PC-9 (cell line): ENCODE results near the gene S100A6. TPM values are rescaled to one million over a fixed set of nuclear protein-coding genes. Genes with fewer than 3 reads are reported as not detected.

Experiments used
- BruUV-seq: library from RNA; stranded (reverse); fragments of 400-500 nt; replicated peaks from 2 replicates; lab custom pipeline; 2021; lab: Mats Ljungman, UMichigan
- CTCF ChIA-PET: fragments of 300-600 bp; sonication (Branson Sonifier 250); formaldehyde crosslinking; loops from one replicate; lab custom pipeline; 2022; ENCODE audit warnings: antibody characterized with exemption; lab: Charles Lee
- POLR2A ChIA-PET: fragments of 300-600 bp; sonication (Branson Sonifier 250); formaldehyde crosslinking; loops from one replicate; lab custom pipeline; 2022; ENCODE audit warnings: antibody characterized with exemption; ENCODE audit not compliant: unreplicated experiment; lab: Charles Lee
- DNase-seq, 2 experiments: peaks; one replicate each; pipeline versions ENCODE4 v3.0.0 to v3.0.0-alpha.2; 2015 to 2022; ENCODE audit warnings: mixed read lengths in 1 of 2
- H2AFZ ChIP-seq: fragments of 200-600 bp; sonication (generic); 2 replicates; pipeline ENCODE4 v1.8.1; 2017; ENCODE audit warnings: antibody characterized with exemption
- H3F3A ChIP-seq: fragments of 200-600 bp; sonication (generic); 2 replicates; pipeline ENCODE4 v1.8.1; 2017; ENCODE audit warnings: antibody characterized with exemption, mild to moderate bottlenecking, low read depth; ENCODE audit not compliant: insufficient read depth
- H3K27ac ChIP-seq: fragments of 200-600 bp; sonication (generic); 2 replicates; pipeline ENCODE4 v1.6.1; 2016; ENCODE audit warnings: mixed run types
- H3K27me3 ChIP-seq: fragments of 200-600 bp; sonication (generic); 2 replicates; pipeline ENCODE4 v1.6.1; 2016; ENCODE audit warnings: low read depth, mixed run types; ENCODE audit not compliant: insufficient read depth
- H3K36me3 ChIP-seq: fragments of 200-600 bp; sonication (generic); 2 replicates; pipeline ENCODE4 v1.6.1; 2016; ENCODE audit warnings: low read depth, mixed run types
- H3K4me1 ChIP-seq: fragments of 200-600 bp; sonication (generic); replicated peaks from 2 replicates; pipeline ENCODE4 v1.6.1; 2016; ENCODE audit warnings: mixed run types; ENCODE audit not compliant: insufficient read depth
- H3K4me2 ChIP-seq: fragments of 200-600 bp; sonication (generic); 2 replicates; pipeline ENCODE4 v1.6.1; 2017; ENCODE audit warnings: mixed run types
- H3K4me3 ChIP-seq: fragments of 200-600 bp; sonication (generic); 2 replicates; pipeline ENCODE4 v1.6.1; 2016; ENCODE audit warnings: mixed run types
- H3K79me2 ChIP-seq: fragments of 200-600 bp; sonication (generic); 2 replicates; pipeline ENCODE4 v1.6.1; 2017; ENCODE audit warnings: low read depth, mixed run types
- H3K9me2 ChIP-seq: fragments of 200-600 bp; sonication (generic); 2 replicates; pipeline ENCODE4 v1.8.1; 2017; ENCODE audit warnings: mild to moderate bottlenecking; ENCODE audit not compliant: insufficient read depth
- H3K9me3 ChIP-seq: fragments of 200-600 bp; sonication (generic); 2 replicates; pipeline ENCODE4 v1.8.1; 2016; ENCODE audit warnings: low read depth; ENCODE audit not compliant: insufficient read depth
- H4K20me1 ChIP-seq: fragments of 200-600 bp; sonication (generic); 2 replicates; pipeline ENCODE4 v1.8.1; 2017; ENCODE audit not compliant: insufficient read depth
- EZH2 ChIP-seq: fragments of 200-600 bp; sonication (generic); IDR thresholded peaks from 2 replicates; pipeline ENCODE4 v1.8.0; 2017; ENCODE audit warnings: antibody characterized with exemption, low read depth
- intact Hi-C: fragments of 100-400 bp; cut with micrococcal nuclease; formaldehyde crosslinking; loops from one replicate; pipeline ENCODE4 v1.10.0; 2022; ENCODE audit not compliant: unreplicated experiment
- total RNA-seq: library from RNA; stranded (reverse); gene quantifications from 2 replicates; pipeline ENCODE4 v1.2.3, GENCODE V29; 2021
- TF ChIP-seq, protein P1 (sequence below): fragments of 200-600 bp; sonication (generic); conservative IDR thresholded peaks from 2 replicates; pipeline ENCODE4 v1.6.1; 2017; ENCODE audit warnings: mixed run types, antibody characterized with exemption, mild to moderate bottlenecking, moderate library complexity

S100A6 gene
- total RNA-seq, 1 experiment from 2014 or later = 994 TPM

DNA sequence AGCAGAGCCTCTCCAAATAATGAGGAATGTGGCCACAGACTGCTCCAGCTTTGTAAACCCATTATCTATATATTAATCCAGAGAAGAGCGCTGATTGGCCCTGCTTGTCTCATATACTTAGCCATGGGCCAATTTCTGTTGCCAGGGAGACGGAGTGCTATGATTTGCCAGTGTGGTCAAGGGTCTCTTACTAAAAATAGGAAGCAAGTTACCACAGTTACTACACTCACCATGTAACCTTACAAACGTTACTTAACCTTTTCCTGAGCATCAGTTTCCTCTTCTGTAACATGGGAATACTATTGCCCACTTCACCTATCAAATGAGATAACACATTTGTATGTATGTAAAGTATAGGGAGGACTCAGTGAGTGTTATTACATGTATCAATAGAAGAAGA is 37.6 kb upstream of the S100A6 start:
- ChIA-PET CTCF (interaction anchor here (1.0 to 1.9 kb wide), 5 partner anchors 35 to 57 kb away, joined by 3 to 13 read pairs (median 7); partner anchors contain the start of genes S100A13 and S100A16), POLR2A (no interaction called here)
- TF ChIP-seq, protein P1, sequence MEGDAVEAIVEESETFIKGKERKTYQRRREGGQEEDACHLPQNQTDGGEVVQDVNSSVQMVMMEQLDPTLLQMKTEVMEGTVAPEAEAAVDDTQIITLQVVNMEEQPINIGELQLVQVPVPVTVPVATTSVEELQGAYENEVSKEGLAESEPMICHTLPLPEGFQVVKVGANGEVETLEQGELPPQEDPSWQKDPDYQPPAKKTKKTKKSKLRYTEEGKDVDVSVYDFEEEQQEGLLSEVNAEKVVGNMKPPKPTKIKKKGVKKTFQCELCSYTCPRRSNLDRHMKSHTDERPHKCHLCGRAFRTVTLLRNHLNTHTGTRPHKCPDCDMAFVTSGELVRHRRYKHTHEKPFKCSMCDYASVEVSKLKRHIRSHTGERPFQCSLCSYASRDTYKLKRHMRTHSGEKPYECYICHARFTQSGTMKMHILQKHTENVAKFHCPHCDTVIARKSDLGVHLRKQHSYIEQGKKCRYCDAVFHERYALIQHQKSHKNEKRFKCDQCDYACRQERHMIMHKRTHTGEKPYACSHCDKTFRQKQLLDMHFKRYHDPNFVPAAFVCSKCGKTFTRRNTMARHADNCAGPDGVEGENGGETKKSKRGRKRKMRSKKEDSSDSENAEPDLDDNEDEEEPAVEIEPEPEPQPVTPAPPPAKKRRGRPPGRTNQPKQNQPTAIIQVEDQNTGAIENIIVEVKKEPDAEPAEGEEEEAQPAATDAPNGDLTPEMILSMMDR = no peak
- TF ChIP-seq EZH2 = no peak
- Histone ChIP-seq H2AFZ (no peak overlapping the region), H3K27me3 (no peaks in the 10 kb centered on the region), H3K4me2 (peak overlapping the region; percentile 32), H3K79me2 (no peaks in the 10 kb centered on the region), H3K27ac (peak overlapping the region; percentile 75), H3K4me1 (peaks cover 21% of the 10 kb centered on the region), H3F3A (peaks cover 19% of the 10 kb centered on the region), H4K20me1 (no peaks in the 10 kb centered on the region), H3K4me3 (no peak overlapping the region), H3K9me3 (no peaks in the 10 kb centered on the region), H3K36me3 (no peaks in the 10 kb centered on the region), H3K9me2 (no peaks in the 10 kb centered on the region)
- BruUV-seq = no TSS peak
- DNase-seq = no peak
- intact Hi-C loops = loop anchor here (5.0 kb wide), 1 partner anchor 84 kb away; the partner anchor contains the start of gene SNAPIN

DNA sequence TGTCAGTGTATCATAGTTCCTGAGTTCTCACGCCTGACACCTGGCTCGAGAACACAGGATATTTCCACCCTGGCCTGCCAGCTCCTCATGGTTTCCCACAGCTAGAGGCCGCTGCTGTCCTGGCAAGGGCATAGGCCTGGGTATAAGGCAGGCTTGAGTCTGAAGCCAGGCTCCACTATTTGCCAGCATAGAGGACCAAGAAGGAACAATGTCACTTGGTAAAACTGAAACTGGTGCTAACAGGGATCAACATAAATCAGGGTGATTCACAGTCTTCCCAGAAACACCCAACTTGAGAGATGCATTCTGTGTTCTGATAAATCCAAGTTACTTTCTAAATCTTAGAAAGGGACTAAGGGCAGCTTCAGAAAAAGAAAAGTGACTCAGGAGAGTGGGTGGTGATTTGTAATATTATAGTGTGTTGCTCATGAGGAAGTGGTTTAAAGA is 36.8 kb upstream of the S100A6 start:
- BruUV-seq = no TSS peak
- Histone ChIP-seq H3K4me2 (peak overlapping the region; percentile 32), H2AFZ (no peak overlapping the region), H3K4me3 (no peak overlapping the region), H3K27ac (peak overlapping the region; percentile 75), H3K27me3 (no peaks in the 10 kb centered on the region), H4K20me1 (no peaks in the 10 kb centered on the region), H3K79me2 (no peaks in the 10 kb centered on the region), H3K36me3 (no peaks in the 10 kb centered on the region), H3K9me3 (no peaks in the 10 kb centered on the region), H3F3A (peaks cover 27% of the 10 kb centered on the region), H3K4me1 (peaks cover 29% of the 10 kb centered on the region), H3K9me2 (no peaks in the 10 kb centered on the region)
- intact Hi-C loops = loop anchor here (1.0 to 5.0 kb wide), 7 partner anchors 36 to 177 kb away; partner anchors contain the start of genes CHTOP, S100A13 and SNAPIN
- DNase-seq = peak; percentile 81 to 84
- POLR2A ChIA-PET = interaction anchor here (0.5 to 1.0 kb wide), 4 partner anchors 40 to 66 kb away, joined by 3 read pairs; partner anchors contain the start of genes S100A13 and S100A16
- TF ChIP-seq, protein P1 = peak; percentile 91
- TF ChIP-seq EZH2 = no peak
- CTCF ChIA-PET = interaction anchor here (0.6 to 1.9 kb wide), 8 partner anchors 28 to 57 kb away, joined by 3 to 13 read pairs (median 4); partner anchors contain the start of genes S100A13, S100A14, S100A16 and S100A6

DNA sequence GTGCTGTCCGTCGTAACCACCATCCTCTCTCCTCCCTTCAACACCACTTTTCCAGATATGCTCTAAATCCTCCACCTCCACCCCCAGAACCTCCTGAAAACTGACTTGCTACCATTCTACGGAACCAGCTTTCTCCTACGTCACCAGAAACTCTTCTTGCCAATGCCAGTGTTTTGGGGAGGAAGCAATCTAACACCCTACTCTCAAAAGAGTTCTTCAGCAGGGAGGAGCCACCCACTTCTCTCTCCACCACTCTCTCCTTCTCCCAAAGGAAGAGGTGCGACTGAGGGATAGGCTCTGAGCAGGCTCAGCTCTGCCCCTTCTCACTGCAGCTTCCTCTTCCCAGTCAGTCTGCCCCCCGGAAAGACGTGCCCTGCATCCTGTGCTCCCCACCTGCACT is 35.9 kb upstream of the S100A6 start:
- Histone ChIP-seq H3K9me3 (no peaks in the 10 kb centered on the region), H3K4me3 (no peak overlapping the region), H3K4me2 (no peak overlapping the region), H3K79me2 (no peaks in the 10 kb centered on the region), H2AFZ (no peak overlapping the region), H3K27ac (no peak overlapping the region), H3K9me2 (no peaks in the 10 kb centered on the region), H3K4me1 (peaks cover 38% of the 10 kb centered on the region), H3F3A (peaks cover 35% of the 10 kb centered on the region), H3K36me3 (no peaks in the 10 kb centered on the region), H3K27me3 (no peaks in the 10 kb centered on the region), H4K20me1 (no peaks in the 10 kb centered on the region)
- TF ChIP-seq, protein P1 = no peak
- no peak for TF ChIP-seq EZH2
- ChIA-PET POLR2A (no interaction called here), CTCF (interaction anchor here (0.7 to 1.9 kb wide), 5 partner anchors 36 to 61 kb away, joined by 3 to 13 read pairs (median 7); partner anchors contain the start of genes S100A14, S100A16 and S100A6)
- no TSS peak for BruUV-seq
- no peak for DNase-seq
- intact Hi-C loops = loop anchor here (1.0 to 5.0 kb wide), 7 partner anchors 37 to 178 kb away; partner anchors contain the start of genes CHTOP, S100A13 and SNAPIN
